WTC11 (cell line): ENCODE data around the gene IRX4. TPM values are rescaled to one million over a fixed set of nuclear protein-coding genes. Genes with fewer than 3 reads are reported as not detected.

Experiments
- ATAC-seq: fragments of 200-7000 bp; cut with Tn5 transposase; 2 replicates; pipeline ENCODE4 v1.10.0; 2021; ENCODE audit warnings: mild to moderate bottlenecking, moderate library complexity
- CTCF ChIA-PET: fragments of 300-600 bp; sonication (Branson Sonifier 250); formaldehyde crosslinking; loops from one replicate; lab custom pipeline; 2021; ENCODE audit warnings: antibody characterized with exemption; lab: Charles Lee
- POLR2A ChIA-PET: fragments of 350-600 bp; sonication (Branson Sonifier 250); formaldehyde crosslinking; loops from one replicate; lab custom pipeline; 2021; ENCODE audit warnings: antibody characterized with exemption; lab: Charles Lee
- DNase-seq: peaks from one replicate; pipeline ENCODE4 v3.0.0; 2021; ENCODE audit warnings: low spot score
- H3K27ac Mint-ChIP-seq: 2 replicates; pipeline ENCODE4 v1.8.0; 2021; ENCODE audit warnings: mixed read lengths
- H3K27me3 Mint-ChIP-seq: 2 replicates; pipeline ENCODE4 v1.8.0; 2021; ENCODE audit warnings: low read depth, mild to moderate bottlenecking, moderate library complexity, mixed read lengths
- H3K36me3 Mint-ChIP-seq: 2 replicates; pipeline ENCODE4 v1.8.0; 2021; ENCODE audit warnings: mixed read lengths
- H3K4me1 Mint-ChIP-seq: 2 replicates; pipeline ENCODE4 v1.8.0; 2022; ENCODE audit warnings: mixed read lengths
- H3K4me3 Mint-ChIP-seq: 2 replicates; pipeline ENCODE4 v1.8.0; 2021; ENCODE audit warnings: mild to moderate bottlenecking, moderate library complexity, mixed read lengths
- H3K9me3 Mint-ChIP-seq: 2 replicates; pipeline ENCODE4 v1.8.0; 2021; ENCODE audit warnings: mixed read lengths
- AFF4 ChIP-seq: sonication (generic); formaldehyde crosslinking; IDR thresholded peaks from 2 replicates; pipeline ENCODE4 v1.8.1; 2023; ENCODE audit warnings: mild to moderate bottlenecking, missing genetic modification reagents, borderline replicate concordance
- ATF3 ChIP-seq: sonication (generic); formaldehyde crosslinking; conservative IDR thresholded peaks from 2 replicates; pipeline ENCODE4 v1.8.1; 2022; ENCODE audit warnings: mild to moderate bottlenecking, missing genetic modification reagents
- CBFB ChIP-seq: sonication (generic); formaldehyde crosslinking; IDR thresholded peaks from 2 replicates; pipeline ENCODE4 v1.8.1; 2022; ENCODE audit warnings: mild to moderate bottlenecking, low read depth, missing genetic modification reagents
- EMX1 ChIP-seq: fragments of 250-450 bp; sonication (Bioruptor Pico); IDR thresholded peaks from 2 replicates; pipeline ENCODE4 v1.8.0; 2021; ENCODE audit warnings: mild to moderate bottlenecking
- FOXK1 ChIP-seq: sonication (generic); formaldehyde crosslinking; IDR thresholded peaks from 2 replicates; pipeline ENCODE4 v1.8.0; 2022; ENCODE audit warnings: mild to moderate bottlenecking, moderate library complexity, missing genetic modification reagents
- GABPB1 ChIP-seq: sonication (generic); formaldehyde crosslinking; IDR thresholded peaks from 2 replicates; pipeline ENCODE4 v1.8.1; 2023; ENCODE audit warnings: mild to moderate bottlenecking, missing genetic modification reagents
- NFATC4 ChIP-seq: fragments of 250-450 bp; sonication (Bioruptor Pico); IDR thresholded peaks from 2 replicates; pipeline ENCODE4 v1.9.0; 2021; ENCODE audit warnings: mild to moderate bottlenecking
- NR1H2 ChIP-seq: sonication (generic); formaldehyde crosslinking; IDR thresholded peaks from 2 replicates; pipeline ENCODE4 v1.9.0; 2021; ENCODE audit warnings: mild to moderate bottlenecking, moderate library complexity, missing genetic modification reagents
- SMAD3 ChIP-seq: sonication (generic); formaldehyde crosslinking; IDR thresholded peaks from 2 replicates; pipeline ENCODE4 v1.8.0; 2022; ENCODE audit warnings: missing genetic modification reagents, mild to moderate bottlenecking, borderline replicate concordance
- SMAD4 ChIP-seq: sonication (generic); formaldehyde crosslinking; IDR thresholded peaks from 2 replicates; pipeline ENCODE4 v1.8.0; 2022; ENCODE audit warnings: mild to moderate bottlenecking, missing genetic modification reagents
- SOX15 ChIP-seq: fragments of 250-450 bp; sonication (Bioruptor Pico); IDR thresholded peaks from 2 replicates; pipeline ENCODE4 v1.9.0; 2021; ENCODE audit warnings: mild to moderate bottlenecking
- SP1 ChIP-seq: sonication (generic); formaldehyde crosslinking; conservative IDR thresholded peaks from 2 replicates; pipeline ENCODE4 v1.8.1; 2022; ENCODE audit warnings: missing genetic modification reagents
- ZBTB21 ChIP-seq: sonication (generic); formaldehyde crosslinking; IDR thresholded peaks from 2 replicates; pipeline ENCODE4 v1.8.1; 2023; ENCODE audit warnings: mild to moderate bottlenecking, missing genetic modification reagents, borderline replicate concordance
- ZNF138 ChIP-seq: sonication (generic); formaldehyde crosslinking; conservative IDR thresholded peaks from 2 replicates; pipeline ENCODE4 v1.8.1; 2022; ENCODE audit warnings: mild to moderate bottlenecking, moderate library complexity, missing genetic modification reagents
- ZNF281 ChIP-seq: sonication (generic); formaldehyde crosslinking; IDR thresholded peaks from 2 replicates; pipeline ENCODE4 v1.8.0; 2023; ENCODE audit warnings: mild to moderate bottlenecking, missing genetic modification reagents
- total RNA-seq: library from RNA; stranded (reverse); gene quantifications from 3 replicates; pipeline ENCODE4 v1.2.3, GENCODE V29; 2021
- TF ChIP-seq, protein P1 (sequence below): fragments of 200-600 bp; IDR thresholded peaks from 2 replicates; pipeline ENCODE4 v1.8.0; 2022; ENCODE audit warnings: antibody characterized with exemption
- TF ChIP-seq, protein P2 (sequence below): sonication (generic); formaldehyde crosslinking; IDR thresholded peaks from 2 replicates; pipeline ENCODE4 v1.8.0; 2023; ENCODE audit warnings: missing genetic modification reagents, mild to moderate bottlenecking, borderline replicate concordance

Gene IRX4
- total RNA-seq, 1 experiment from 2014 or later, result 9.0 TPM

GRCh38 chr5:1926071-1926440, 43.3 kb upstream of the IRX4 start (continued):
- TF ChIP-seq CBFB (CRISPR knock-in tag), result no peak
- TF ChIP-seq SMAD4 (CRISPR knock-in tag), result no peak

DNA sequence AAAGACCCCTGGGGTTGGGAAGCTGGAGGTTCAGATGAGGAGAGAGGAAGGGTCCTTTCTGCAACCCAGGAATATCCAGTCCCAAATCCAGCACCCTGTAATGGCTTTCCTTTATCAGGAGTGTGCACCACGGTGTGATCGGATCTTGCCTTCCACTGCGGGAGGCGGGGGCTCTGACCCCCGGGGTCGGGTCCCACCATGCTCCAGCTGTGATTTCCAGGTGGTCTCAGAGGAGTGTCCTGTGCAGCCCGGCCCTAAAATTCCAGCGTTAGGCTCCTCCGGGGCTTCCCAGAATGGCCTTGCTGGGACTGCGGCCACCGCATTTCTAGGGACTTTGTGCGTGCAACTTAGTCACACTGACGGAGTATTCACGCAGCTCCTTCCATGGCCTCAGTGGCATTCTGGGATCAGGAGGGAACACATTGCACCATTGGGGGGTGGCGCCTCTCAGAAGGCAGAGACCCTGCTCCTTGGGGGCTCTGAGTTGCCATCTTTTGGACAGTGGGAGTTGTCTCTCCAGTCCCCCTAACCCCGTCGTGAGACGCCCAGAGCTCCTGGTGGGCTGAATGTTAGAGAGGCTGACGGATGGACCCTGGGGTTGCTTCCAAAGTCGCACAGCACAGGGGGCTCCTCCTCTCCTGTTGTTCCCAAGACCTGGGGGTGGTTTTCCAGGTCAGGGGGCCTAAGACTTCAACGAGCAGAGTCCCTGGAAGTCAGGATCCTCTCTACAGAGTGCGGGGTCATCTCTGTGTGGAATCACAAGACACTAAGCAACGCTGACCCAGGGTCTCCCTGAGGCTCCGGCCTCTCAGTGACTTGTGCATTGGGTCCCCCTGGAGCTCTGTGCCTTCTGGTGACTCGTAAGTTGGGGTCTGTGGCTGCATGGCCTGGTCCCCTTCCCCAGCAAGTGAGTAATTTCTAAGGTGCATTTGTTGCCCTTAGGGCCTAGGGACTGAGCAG, 42.7 kb upstream of the IRX4 start:
- DNase-seq, result no peak
- POLR2A ChIA-PET, result no interaction called here

More for the DNA sequence above, 42.7 kb upstream of the IRX4 start:
- TF ChIP-seq SMAD3 (CRISPR knock-in tag) (no peak), FOXK1 (CRISPR knock-in tag) (no peak), ZNF138 (no peak), ZBTB21 (CRISPR knock-in tag) (no peak), AFF4 (CRISPR knock-in tag) (no peak), ZNF281 (CRISPR knock-in tag) (no peak), NFATC4 (CRISPR knock-in tag) (no peak), GABPB1 (CRISPR knock-in tag) (no peak), SP1 (CRISPR knock-in tag) (no peak), EMX1 (CRISPR knock-in tag) (no peak), ATF3 (CRISPR knock-in tag) (no peak), NR1H2 (CRISPR knock-in tag) (no peak), SOX15 (no peak)
- TF ChIP-seq, protein P1, sequence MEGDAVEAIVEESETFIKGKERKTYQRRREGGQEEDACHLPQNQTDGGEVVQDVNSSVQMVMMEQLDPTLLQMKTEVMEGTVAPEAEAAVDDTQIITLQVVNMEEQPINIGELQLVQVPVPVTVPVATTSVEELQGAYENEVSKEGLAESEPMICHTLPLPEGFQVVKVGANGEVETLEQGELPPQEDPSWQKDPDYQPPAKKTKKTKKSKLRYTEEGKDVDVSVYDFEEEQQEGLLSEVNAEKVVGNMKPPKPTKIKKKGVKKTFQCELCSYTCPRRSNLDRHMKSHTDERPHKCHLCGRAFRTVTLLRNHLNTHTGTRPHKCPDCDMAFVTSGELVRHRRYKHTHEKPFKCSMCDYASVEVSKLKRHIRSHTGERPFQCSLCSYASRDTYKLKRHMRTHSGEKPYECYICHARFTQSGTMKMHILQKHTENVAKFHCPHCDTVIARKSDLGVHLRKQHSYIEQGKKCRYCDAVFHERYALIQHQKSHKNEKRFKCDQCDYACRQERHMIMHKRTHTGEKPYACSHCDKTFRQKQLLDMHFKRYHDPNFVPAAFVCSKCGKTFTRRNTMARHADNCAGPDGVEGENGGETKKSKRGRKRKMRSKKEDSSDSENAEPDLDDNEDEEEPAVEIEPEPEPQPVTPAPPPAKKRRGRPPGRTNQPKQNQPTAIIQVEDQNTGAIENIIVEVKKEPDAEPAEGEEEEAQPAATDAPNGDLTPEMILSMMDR, result no peak
- TF ChIP-seq, protein P2, sequence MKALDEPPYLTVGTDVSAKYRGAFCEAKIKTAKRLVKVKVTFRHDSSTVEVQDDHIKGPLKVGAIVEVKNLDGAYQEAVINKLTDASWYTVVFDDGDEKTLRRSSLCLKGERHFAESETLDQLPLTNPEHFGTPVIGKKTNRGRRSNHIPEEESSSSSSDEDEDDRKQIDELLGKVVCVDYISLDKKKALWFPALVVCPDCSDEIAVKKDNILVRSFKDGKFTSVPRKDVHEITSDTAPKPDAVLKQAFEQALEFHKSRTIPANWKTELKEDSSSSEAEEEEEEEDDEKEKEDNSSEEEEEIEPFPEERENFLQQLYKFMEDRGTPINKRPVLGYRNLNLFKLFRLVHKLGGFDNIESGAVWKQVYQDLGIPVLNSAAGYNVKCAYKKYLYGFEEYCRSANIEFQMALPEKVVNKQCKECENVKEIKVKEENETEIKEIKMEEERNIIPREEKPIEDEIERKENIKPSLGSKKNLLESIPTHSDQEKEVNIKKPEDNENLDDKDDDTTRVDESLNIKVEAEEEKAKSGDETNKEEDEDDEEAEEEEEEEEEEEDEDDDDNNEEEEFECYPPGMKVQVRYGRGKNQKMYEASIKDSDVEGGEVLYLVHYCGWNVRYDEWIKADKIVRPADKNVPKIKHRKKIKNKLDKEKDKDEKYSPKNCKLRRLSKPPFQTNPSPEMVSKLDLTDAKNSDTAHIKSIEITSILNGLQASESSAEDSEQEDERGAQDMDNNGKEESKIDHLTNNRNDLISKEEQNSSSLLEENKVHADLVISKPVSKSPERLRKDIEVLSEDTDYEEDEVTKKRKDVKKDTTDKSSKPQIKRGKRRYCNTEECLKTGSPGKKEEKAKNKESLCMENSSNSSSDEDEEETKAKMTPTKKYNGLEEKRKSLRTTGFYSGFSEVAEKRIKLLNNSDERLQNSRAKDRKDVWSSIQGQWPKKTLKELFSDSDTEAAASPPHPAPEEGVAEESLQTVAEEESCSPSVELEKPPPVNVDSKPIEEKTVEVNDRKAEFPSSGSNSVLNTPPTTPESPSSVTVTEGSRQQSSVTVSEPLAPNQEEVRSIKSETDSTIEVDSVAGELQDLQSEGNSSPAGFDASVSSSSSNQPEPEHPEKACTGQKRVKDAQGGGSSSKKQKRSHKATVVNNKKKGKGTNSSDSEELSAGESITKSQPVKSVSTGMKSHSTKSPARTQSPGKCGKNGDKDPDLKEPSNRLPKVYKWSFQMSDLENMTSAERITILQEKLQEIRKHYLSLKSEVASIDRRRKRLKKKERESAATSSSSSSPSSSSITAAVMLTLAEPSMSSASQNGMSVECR (CRISPR knock-in tag), result no peak
- TF ChIP-seq, all 79 proteins: peak for 0
- no peak for ATAC-seq
- H3K27me3 Mint-ChIP-seq, result no peaks in the 10 kb centered on the region; the same call in 1 of the 2 replicates
- H3K9me3 Mint-ChIP-seq, result no peaks in the 10 kb centered on the region
- H3K4me3 Mint-ChIP-seq, result no peak overlapping the region
- CTCF ChIA-PET, result no interaction called here
- no peaks in the 10 kb centered on the region for H3K36me3 Mint-ChIP-seq
- no peaks in the 10 kb centered on the region; the same call in 1 of the 2 replicates for H3K4me1 Mint-ChIP-seq
- no peak overlapping the region for H3K27ac Mint-ChIP-seq
